Natural killer cell (primary cell): ENCODE data around the gene PARD6B. TPM values are rescaled to one million over a fixed set of nuclear protein-coding genes. Genes with fewer than 3 reads are reported as not detected.

Source experiments
- ATAC-seq, 3 donors: fragments of 150-1000 bp in 2 of 3; fragments of 200-7000 bp in 1 of 3; cut with Tn5 transposase; 1 replicate in 1 of 3; 2 replicates in 2 of 3; pipeline ENCODE4 v1.10.0; 2021; ENCODE audit warnings: mild to moderate bottlenecking in 2 of 3, moderate library complexity in 2 of 3
- DNase-seq, 2 donors: peaks; one replicate each; pipeline versions ENCODE4 v3.0.0 to v3.0.0-alpha.2; 2013 to 2021; ENCODE audit warnings: mixed read lengths in 1 of 2
- H3K27ac ChIP-seq: one replicate; pipeline ENCODE4 v1.5.1; 2013; ENCODE audit warnings: mild to moderate bottlenecking, low read length
- H3K27me3 ChIP-seq: one replicate; pipeline ENCODE4 v1.6.1; 2013; ENCODE audit warnings: low read length; ENCODE audit not compliant: control insufficient read depth, insufficient read depth
- H3K36me3 ChIP-seq: one replicate; pipeline ENCODE4 v1.6.1; 2013; ENCODE audit warnings: low read length; ENCODE audit not compliant: control insufficient read depth, insufficient read depth
- H3K4me1 ChIP-seq: one replicate; pipeline ENCODE4 v1.6.1; 2013; ENCODE audit warnings: low read length; ENCODE audit not compliant: control insufficient read depth, insufficient read depth
- H3K4me3 ChIP-seq: one replicate; pipeline ENCODE4 v1.5.1; 2013; ENCODE audit warnings: low read length
- H3K9me3 ChIP-seq: one replicate; pipeline ENCODE4 v1.6.1; 2013; ENCODE audit warnings: low read length; ENCODE audit not compliant: control insufficient read depth, insufficient read depth
- H3K27ac Mint-ChIP-seq, 2 donors: one replicate each; pipeline ENCODE4 v1.8.0; 2022; ENCODE audit warnings: mild to moderate bottlenecking in 2 of 2, mixed read lengths in 2 of 2, moderate library complexity in 1 of 2
- H3K27me3 Mint-ChIP-seq, 2 donors: one replicate each; pipeline ENCODE4 v1.8.0; 2022; ENCODE audit warnings: low read depth in 2 of 2, mixed read lengths in 2 of 2
- H3K36me3 Mint-ChIP-seq: one replicate; pipeline ENCODE4 v1.8.0; 2022; ENCODE audit warnings: mixed read lengths
- H3K4me1 Mint-ChIP-seq, 2 donors: one replicate each; pipeline ENCODE4 v1.8.0; 2022; ENCODE audit warnings: mixed read lengths in 2 of 2
- H3K4me3 Mint-ChIP-seq: one replicate; pipeline ENCODE4 v1.8.0; 2022; ENCODE audit warnings: mild to moderate bottlenecking, moderate library complexity, mixed read lengths
- H3K9me3 Mint-ChIP-seq, 2 donors: one replicate each; pipeline ENCODE4 v1.8.0; 2022; ENCODE audit warnings: mixed read lengths in 2 of 2
- WGBS: methylation state at CpG from one replicate; pipeline ENCODE4 v1.1.7; 2013; ENCODE audit warnings: missing lambda C conversion rate; ENCODE audit not compliant: insufficient coverage; 5-methylcytosine and 5-hydroxymethylcytosine counted together
- intact Hi-C: fragments of 100-400 bp; cut with micrococcal nuclease; formaldehyde crosslinking; loops from one replicate; pipeline ENCODE4 v1.14.2; 2022
- total RNA-seq, 4 donors: library from RNA; stranded (reverse); fragments of 120-200 nt in 1 of 4; gene quantifications; one replicate each; pipeline versions ENCODE4 v1.2.3 to v1.2.4, GENCODE V29; 2013 to 2022
- TF ChIP-seq, protein P1 (sequence below): fragments of 200-600 bp; IDR thresholded peaks from one replicate; pipeline ENCODE4 v1.8.0; 2022; ENCODE audit warnings: antibody characterized with exemption

The PARD6B gene
- total RNA-seq, 3 donors from 2014 or later (not counting 1 experiment from before 2014, with no cell fraction given), result 1.5 to 5.0 (median 4.1) TPM

DNA sequence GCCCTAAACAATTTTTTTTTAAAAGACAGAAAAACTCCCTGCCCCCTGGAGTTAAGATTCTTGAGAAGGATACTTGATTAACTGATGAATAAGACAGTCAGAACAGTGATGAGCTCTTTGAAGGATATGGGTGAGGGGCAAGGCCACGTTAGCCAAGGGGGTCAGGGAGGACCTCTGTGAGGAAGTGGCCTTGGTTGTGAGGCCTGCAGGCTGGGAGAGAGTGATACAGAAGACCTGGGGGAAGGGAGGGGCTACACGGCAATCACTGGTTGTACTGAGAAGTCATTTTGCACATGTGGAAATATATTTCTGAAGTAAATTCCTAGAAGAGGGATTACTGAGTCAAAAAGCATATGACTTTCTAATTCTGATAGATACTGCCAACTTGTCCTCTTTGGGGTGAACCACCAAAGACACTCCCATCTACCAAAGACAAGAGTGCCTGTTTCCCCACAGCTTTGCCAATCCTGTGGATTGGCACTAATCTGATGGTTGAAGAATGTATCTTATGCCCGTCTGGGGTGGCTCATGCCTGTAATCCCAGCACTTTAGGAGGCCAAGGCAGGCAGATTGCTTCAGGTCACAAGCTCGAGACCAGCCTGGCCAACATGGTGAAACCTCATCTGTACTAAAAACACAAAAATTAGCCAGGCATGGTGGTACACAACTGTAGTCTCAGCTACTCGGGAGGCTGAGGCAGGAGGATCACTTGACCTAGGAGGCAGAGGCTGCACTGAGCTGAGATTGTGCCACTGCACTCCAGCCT is 41.2 kb downstream of the PARD6B start:
- no peaks in the 10 kb centered on the region for H3K36me3 ChIP-seq
- no peaks in the 10 kb centered on the region for H3K36me3 Mint-ChIP-seq
- H3K27ac Mint-ChIP-seq, result no peak overlapping the region
- no peaks in the 10 kb centered on the region for H3K27me3 ChIP-seq
- H3K27me3 Mint-ChIP-seq, result peaks cover 0 to 9% of the 10 kb centered on the region in 2 donors
- ATAC-seq (no peak), DNase-seq (no peak)
- intact Hi-C loops, result no loop called here
- no peaks in the 10 kb centered on the region for H3K4me1 Mint-ChIP-seq
- H3K4me3 ChIP-seq, result no peak overlapping the region
- 73% methylated on average over 5 of the region's 5 CpGs for WGBS
- H3K27ac ChIP-seq, result no peak overlapping the region
- H3K9me3 Mint-ChIP-seq, result no peaks in the 10 kb centered on the region
- H3K4me3 Mint-ChIP-seq, result no peak overlapping the region
- TF ChIP-seq, protein P1, sequence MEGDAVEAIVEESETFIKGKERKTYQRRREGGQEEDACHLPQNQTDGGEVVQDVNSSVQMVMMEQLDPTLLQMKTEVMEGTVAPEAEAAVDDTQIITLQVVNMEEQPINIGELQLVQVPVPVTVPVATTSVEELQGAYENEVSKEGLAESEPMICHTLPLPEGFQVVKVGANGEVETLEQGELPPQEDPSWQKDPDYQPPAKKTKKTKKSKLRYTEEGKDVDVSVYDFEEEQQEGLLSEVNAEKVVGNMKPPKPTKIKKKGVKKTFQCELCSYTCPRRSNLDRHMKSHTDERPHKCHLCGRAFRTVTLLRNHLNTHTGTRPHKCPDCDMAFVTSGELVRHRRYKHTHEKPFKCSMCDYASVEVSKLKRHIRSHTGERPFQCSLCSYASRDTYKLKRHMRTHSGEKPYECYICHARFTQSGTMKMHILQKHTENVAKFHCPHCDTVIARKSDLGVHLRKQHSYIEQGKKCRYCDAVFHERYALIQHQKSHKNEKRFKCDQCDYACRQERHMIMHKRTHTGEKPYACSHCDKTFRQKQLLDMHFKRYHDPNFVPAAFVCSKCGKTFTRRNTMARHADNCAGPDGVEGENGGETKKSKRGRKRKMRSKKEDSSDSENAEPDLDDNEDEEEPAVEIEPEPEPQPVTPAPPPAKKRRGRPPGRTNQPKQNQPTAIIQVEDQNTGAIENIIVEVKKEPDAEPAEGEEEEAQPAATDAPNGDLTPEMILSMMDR, result no peak
- no peaks in the 10 kb centered on the region for H3K4me1 ChIP-seq
- no peaks in the 10 kb centered on the region for H3K9me3 ChIP-seq

DNA sequence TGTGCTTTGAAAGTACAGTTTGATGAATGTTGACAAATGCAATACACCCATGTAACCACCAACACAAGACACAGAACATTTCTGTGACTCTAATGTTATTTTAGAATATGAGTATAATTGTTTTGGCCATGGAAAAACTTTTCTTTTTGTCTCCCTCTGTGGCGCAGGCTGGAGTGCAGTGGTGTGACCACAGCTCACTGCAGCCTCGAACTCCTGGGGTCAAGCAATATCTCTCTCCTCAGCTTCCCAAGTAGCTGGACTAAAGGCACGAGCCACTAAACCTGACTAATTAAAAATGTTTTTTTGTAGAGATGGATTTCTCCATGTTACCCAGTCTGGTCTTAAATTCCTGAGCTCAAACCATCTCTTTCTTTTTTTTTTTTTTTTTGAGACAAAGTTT is 43.1 kb downstream of the PARD6B start:
- DNase-seq (no peak), ATAC-seq (no peak)
- no peak overlapping the region for H3K4me3 Mint-ChIP-seq
- TF ChIP-seq, protein P1, result no peak
- intact Hi-C loops, result no loop called here
- Histone ChIP-seq H3K4me3 (no peak overlapping the region), H3K4me1 (no peaks in the 10 kb centered on the region), H3K27ac (no peak overlapping the region), H3K36me3 (no peaks in the 10 kb centered on the region), H3K27me3 (no peaks in the 10 kb centered on the region), H3K9me3 (no peaks in the 10 kb centered on the region)
- 63% methylated on average over 2 of the region's 3 CpGs for WGBS
- H3K9me3 Mint-ChIP-seq, result no peaks in the 10 kb centered on the region
- H3K4me1 Mint-ChIP-seq, result no peaks in the 10 kb centered on the region
- H3K36me3 Mint-ChIP-seq, result no peaks in the 10 kb centered on the region
- H3K27ac Mint-ChIP-seq, result no peak overlapping the region
- H3K27me3 Mint-ChIP-seq, result peaks cover 0 to 7% of the 10 kb centered on the region in 2 donors

DNA sequence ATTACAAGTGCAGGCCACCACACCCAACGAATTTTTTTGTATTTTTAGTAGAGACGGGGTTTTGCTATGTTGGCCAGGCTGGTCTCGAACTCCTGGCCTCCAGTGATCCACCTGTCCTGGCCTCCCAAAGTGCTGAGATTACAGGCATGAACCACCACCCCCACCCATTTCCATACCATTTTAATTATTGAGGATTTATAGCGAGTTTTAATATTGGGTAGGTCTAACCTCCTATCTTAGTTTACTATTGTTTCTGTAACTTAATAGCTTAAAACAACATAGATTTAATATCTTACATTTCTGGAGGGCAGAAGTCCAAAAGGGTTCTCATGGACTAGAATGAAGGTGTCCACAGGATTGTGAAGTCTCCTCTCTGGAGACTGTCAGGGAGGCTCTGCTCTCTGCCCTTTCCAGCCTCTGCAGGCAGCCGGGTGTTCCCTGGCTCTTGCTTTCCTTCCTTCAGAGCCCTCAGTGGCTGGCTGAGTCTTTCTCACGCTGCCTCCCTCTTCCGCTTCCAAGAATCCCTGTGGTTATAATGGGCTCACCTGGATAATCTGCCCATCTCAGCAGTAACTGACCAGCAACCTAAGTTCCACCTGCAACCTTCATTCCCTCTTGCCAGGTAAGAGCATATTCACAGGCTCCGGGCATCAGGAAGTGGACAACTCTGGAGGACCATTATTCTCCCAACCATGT is 44.9 kb downstream of the PARD6B start:
- TF ChIP-seq, protein P1, result no peak
- Mint-ChIP-seq H3K9me3 (no peaks in the 10 kb centered on the region), H3K27ac (no peak overlapping the region), H3K4me1 (no peaks in the 10 kb centered on the region), H3K36me3 (no peaks in the 10 kb centered on the region), H3K4me3 (no peak overlapping the region), H3K27me3 (peaks cover 0 to 5% of the 10 kb centered on the region in 2 donors)
- H3K4me3 ChIP-seq, result no peak overlapping the region
- no peaks in the 10 kb centered on the region for H3K27me3 ChIP-seq
- no peaks in the 10 kb centered on the region for H3K9me3 ChIP-seq
- H3K36me3 ChIP-seq, result no peaks in the 10 kb centered on the region
- intact Hi-C loops, result no loop called here
- ATAC-seq (no peak), DNase-seq (no peak)
- 89% methylated on average over 6 of the region's 8 CpGs for WGBS
- no peak overlapping the region for H3K27ac ChIP-seq
- no peaks in the 10 kb centered on the region for H3K4me1 ChIP-seq
